ENCODE results near the gene HSPA12A.

DNA sequence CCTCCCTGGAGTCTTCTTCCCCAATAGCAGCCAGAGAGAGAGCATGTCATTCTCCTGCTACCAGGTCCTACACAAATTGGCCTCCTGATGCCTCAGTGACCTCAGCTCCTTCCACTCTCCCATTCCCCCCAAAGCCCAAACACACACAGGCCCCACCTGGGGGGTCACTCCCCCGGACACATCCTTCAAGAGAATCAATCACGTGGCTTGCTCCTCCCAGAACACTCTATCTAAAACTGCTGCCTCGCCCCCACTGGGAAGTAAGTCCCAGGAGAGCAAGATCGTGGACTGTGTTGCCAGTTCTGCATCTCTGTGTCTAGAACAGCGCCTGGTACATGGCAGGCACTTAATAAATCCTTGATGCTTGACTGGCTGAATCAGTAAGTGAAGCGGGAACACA lies 2.5 kb upstream of the HSPA12A start:
- TF ChIP-seq POLR2G (IDR thresholded peaks at IDR 0.05; ENCODE audit: low read depth, low read length) = no peak
- no peak for TF ChIP-seq PHF20 (CRISPR knock-in tag; IDR thresholded peaks at IDR 0.05)
- no peak for TF ChIP-seq KDM1A (CRISPR knock-in tag; IDR thresholded peaks at IDR 0.05)
- no peak for TF ChIP-seq POLR2A (IDR thresholded peaks at IDR 0.05; ENCODE audit: insufficient read depth in 1 of 2, low read depth in 2 of 2, low read length in 2 of 2)
- no peak for TF ChIP-seq KDM4B (CRISPR knock-in tag; IDR thresholded peaks at IDR 0.05)
- TF ChIP-seq CC2D1A (CRISPR knock-in tag; IDR thresholded peaks at IDR 0.05) = no peak
- TF ChIP-seq, protein P1, sequence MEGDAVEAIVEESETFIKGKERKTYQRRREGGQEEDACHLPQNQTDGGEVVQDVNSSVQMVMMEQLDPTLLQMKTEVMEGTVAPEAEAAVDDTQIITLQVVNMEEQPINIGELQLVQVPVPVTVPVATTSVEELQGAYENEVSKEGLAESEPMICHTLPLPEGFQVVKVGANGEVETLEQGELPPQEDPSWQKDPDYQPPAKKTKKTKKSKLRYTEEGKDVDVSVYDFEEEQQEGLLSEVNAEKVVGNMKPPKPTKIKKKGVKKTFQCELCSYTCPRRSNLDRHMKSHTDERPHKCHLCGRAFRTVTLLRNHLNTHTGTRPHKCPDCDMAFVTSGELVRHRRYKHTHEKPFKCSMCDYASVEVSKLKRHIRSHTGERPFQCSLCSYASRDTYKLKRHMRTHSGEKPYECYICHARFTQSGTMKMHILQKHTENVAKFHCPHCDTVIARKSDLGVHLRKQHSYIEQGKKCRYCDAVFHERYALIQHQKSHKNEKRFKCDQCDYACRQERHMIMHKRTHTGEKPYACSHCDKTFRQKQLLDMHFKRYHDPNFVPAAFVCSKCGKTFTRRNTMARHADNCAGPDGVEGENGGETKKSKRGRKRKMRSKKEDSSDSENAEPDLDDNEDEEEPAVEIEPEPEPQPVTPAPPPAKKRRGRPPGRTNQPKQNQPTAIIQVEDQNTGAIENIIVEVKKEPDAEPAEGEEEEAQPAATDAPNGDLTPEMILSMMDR (CRISPR knock-in tag; IDR thresholded peaks at IDR 0.05) = no peak
- TF ChIP-seq MIER3 (CRISPR knock-in tag; IDR thresholded peaks at IDR 0.05; ENCODE audit: borderline replicate concordance) = no peak
- no peak for TF ChIP-seq ISX (CRISPR knock-in tag; conservative IDR thresholded peaks at IDR 0.05)
- no peak for TF ChIP-seq ZFP36 (IDR thresholded peaks at IDR 0.05; ENCODE audit: borderline replicate concordance, low read depth, low read length, partially characterized antibody)
- no peak for TF ChIP-seq ZNF598 (CRISPR knock-in tag; IDR thresholded peaks at IDR 0.05; ENCODE audit: borderline replicate concordance)
- TF ChIP-seq, protein P2, sequence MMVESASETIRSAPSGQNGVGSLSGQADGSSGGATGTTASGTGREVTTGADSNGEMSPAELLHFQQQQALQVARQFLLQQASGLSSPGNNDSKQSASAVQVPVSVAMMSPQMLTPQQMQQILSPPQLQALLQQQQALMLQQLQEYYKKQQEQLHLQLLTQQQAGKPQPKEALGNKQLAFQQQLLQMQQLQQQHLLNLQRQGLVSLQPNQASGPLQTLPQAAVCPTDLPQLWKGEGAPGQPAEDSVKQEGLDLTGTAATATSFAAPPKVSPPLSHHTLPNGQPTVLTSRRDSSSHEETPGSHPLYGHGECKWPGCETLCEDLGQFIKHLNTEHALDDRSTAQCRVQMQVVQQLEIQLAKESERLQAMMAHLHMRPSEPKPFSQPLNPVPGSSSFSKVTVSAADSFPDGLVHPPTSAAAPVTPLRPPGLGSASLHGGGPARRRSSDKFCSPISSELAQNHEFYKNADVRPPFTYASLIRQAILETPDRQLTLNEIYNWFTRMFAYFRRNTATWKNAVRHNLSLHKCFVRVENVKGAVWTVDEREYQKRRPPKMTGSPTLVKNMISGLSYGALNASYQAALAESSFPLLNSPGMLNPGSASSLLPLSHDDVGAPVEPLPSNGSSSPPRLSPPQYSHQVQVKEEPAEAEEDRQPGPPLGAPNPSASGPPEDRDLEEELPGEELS (CRISPR knock-in tag; IDR thresholded peaks at IDR 0.05) = no peak
- TF ChIP-seq FOXJ3 (CRISPR knock-in tag; IDR thresholded peaks at IDR 0.05; ENCODE audit: borderline replicate concordance) = no peak
- no peak for TF ChIP-seq HNF4G (IDR thresholded peaks at IDR 0.05; ENCODE audit: borderline replicate concordance, low read depth, low read length)
- TF ChIP-seq HNF4G (CRISPR knock-in tag; IDR thresholded peaks at IDR 0.05; ENCODE audit: borderline replicate concordance, low read depth) = no peak
